Transverse colon (tissue), 4 donors: ENCODE data around the gene BCL2L1.
A peak's percentile ranks its signal among the peaks of the same experiment; 100 is the strongest.

Experiments
- CTCF ChIP-seq, 5 experiments: fragments of 200-600 bp in 3 of 5; fragments of 450-650 bp in 2 of 5; sonication (generic) in 3 of 5; IDR thresholded peaks; 1 replicate in 2 of 5; 2 replicates in 3 of 5; pipeline ENCODE4 v1.5.1; 2016 to 2017; ENCODE audit warnings: antibody characterized with exemption in 5 of 5, inconsistent platforms in 3 of 5, mild to moderate bottlenecking in 2 of 5, moderate library complexity in 1 of 5
- EP300 ChIP-seq: sonication (generic); formaldehyde crosslinking; IDR thresholded peaks from one replicate; pipeline ENCODE4 v1.6.1; 2017; ENCODE audit warnings: antibody characterized with exemption, low read depth
- POLR2AphosphoS5 ChIP-seq, 3 donors: sonication (generic); formaldehyde crosslinking; IDR thresholded peaks; one replicate each; pipeline ENCODE4 v1.6.1; 2016; ENCODE audit warnings: antibody characterized with exemption in 3 of 3

- TF ChIP-seq CTCF (IDR thresholded peaks at IDR 0.05) (no peak), EP300 (peak; percentile 97), POLR2AphosphoS5 (IDR thresholded peaks at IDR 0.05) (peak; percentile 81 to 93 (median 91))
Measured at GRCh38 chr20:31712564-31713311, 9.9 kb downstream of the BCL2L1 start.
